ENCODE results near the gene TOM1L2.

The TOM1L2 gene

GRCh38 chr17:17933775-17934174 is 38.4 kb downstream of the TOM1L2 start:
- FAIRE-seq: no peak
- DNase-seq (ENCODE audit: insufficient read length, low spot score): no peak
- TF ChIP-seq POU2F2 (IDR thresholded peaks at IDR 0.05; ENCODE audit: low read depth, low read length) (no peak), SPI1 (IDR thresholded peaks at IDR 0.05; ENCODE audit: low read depth, low read length) (no peak), POLR2AphosphoS5 (IDR thresholded peaks at IDR 0.05; ENCODE audit: low read depth, low read length) (no peak), TAF1 (IDR thresholded peaks at IDR 0.05; ENCODE audit: low read depth, low read length) (no peak)

DNA sequence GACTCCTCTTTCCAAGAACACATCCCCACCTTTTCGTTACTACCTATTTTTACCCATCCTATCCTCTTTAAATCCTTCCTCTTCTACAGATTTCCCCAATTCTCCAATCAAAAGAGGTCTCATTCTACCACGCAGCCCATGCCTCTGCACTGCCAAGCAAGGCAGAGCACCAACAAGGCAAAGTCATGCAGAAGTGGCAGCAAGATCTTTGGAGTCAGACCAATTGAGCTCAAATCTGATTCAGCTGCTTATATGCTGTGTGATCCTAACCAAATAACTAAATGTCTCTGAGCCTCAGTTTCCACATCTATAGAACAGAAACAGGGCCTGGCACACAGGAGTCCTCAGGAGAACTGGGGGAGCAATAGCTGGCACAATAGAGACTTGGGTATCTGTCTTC is 41.0 kb downstream of the TOM1L2 start:
- TF ChIP-seq SPI1 (IDR thresholded peaks at IDR 0.05; ENCODE audit: low read depth, low read length): no peak
- TF ChIP-seq TAF1 (IDR thresholded peaks at IDR 0.05; ENCODE audit: low read depth, low read length): no peak
- no peak for TF ChIP-seq POLR2AphosphoS5 (IDR thresholded peaks at IDR 0.05; ENCODE audit: low read depth, low read length)
- TF ChIP-seq POLR2A (IDR thresholded peaks at IDR 0.05; ENCODE audit: low read depth, low read length): no peak
- TF ChIP-seq POU2F2 (IDR thresholded peaks at IDR 0.05; ENCODE audit: low read depth, low read length): no peak
- TF ChIP-seq PAX5 (IDR thresholded peaks at IDR 0.05; ENCODE audit: insufficient read depth, low read length, severe bottlenecking): no peak
- FAIRE-seq: no peak
- DNase-seq (ENCODE audit: insufficient read length, low spot score): no peak

GRCh38 chr17:17930674-17931073 is 41.5 kb downstream of the TOM1L2 start:
- FAIRE-seq (no peak), DNase-seq (ENCODE audit: insufficient read length, low spot score) (no peak)
- TF ChIP-seq PAX5 (IDR thresholded peaks at IDR 0.05; ENCODE audit: insufficient read depth, low read length, severe bottlenecking): no peak
- no peak for TF ChIP-seq POLR2AphosphoS5 (IDR thresholded peaks at IDR 0.05; ENCODE audit: low read depth, low read length)
- TF ChIP-seq SPI1 (IDR thresholded peaks at IDR 0.05; ENCODE audit: low read depth, low read length): no peak
- no peak for TF ChIP-seq POLR2A (IDR thresholded peaks at IDR 0.05; ENCODE audit: low read depth, low read length)
- no peak for TF ChIP-seq TAF1 (IDR thresholded peaks at IDR 0.05; ENCODE audit: low read depth, low read length)
- no peak for TF ChIP-seq POU2F2 (IDR thresholded peaks at IDR 0.05; ENCODE audit: low read depth, low read length)

DNA sequence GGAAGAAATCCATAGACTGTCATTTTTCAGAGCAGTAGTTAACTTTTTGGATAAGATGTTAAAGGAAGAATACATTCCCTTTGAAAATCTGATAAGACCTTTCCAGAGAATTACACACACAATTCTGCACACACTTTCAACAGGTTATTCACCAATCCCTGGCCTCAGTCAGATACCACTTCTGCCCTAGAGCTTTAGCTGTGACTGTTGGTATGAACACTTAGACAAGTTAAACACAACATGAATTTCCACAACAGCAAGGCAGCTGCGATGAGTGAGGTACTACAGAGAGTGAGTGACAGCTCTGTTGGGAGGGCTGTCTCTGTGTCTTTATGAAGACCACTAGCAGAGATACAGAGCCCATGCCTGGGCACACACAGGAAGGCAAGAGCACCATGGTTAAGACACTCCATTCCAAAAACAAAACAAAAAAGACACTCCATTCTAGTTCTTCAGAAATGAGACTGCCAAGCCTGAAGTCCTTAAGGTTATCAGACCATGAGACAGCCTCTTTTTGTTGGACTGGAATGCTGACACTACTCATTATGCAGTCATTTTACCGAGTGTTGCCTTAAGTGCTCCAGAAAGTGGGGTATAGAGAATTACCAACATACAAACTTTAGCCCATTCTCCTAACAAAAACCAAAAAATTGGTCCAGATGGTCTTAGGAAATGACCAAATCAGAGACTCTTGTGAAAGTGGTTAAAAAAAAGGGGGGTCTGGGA is 42.4 kb downstream of the TOM1L2 start:
- no peak for DNase-seq (ENCODE audit: insufficient read length, low spot score)
- TF ChIP-seq SPI1 (IDR thresholded peaks at IDR 0.05; ENCODE audit: low read depth, low read length) (no peak), TAF1 (IDR thresholded peaks at IDR 0.05; ENCODE audit: low read depth, low read length) (no peak), POU2F2 (IDR thresholded peaks at IDR 0.05; ENCODE audit: low read depth, low read length) (no peak), PAX5 (IDR thresholded peaks at IDR 0.05; ENCODE audit: insufficient read depth, low read length, severe bottlenecking) (no peak), POLR2AphosphoS5 (IDR thresholded peaks at IDR 0.05; ENCODE audit: low read depth, low read length) (no peak), POLR2A (IDR thresholded peaks at IDR 0.05; ENCODE audit: low read depth, low read length) (no peak)
- no peak for FAIRE-seq

DNA sequence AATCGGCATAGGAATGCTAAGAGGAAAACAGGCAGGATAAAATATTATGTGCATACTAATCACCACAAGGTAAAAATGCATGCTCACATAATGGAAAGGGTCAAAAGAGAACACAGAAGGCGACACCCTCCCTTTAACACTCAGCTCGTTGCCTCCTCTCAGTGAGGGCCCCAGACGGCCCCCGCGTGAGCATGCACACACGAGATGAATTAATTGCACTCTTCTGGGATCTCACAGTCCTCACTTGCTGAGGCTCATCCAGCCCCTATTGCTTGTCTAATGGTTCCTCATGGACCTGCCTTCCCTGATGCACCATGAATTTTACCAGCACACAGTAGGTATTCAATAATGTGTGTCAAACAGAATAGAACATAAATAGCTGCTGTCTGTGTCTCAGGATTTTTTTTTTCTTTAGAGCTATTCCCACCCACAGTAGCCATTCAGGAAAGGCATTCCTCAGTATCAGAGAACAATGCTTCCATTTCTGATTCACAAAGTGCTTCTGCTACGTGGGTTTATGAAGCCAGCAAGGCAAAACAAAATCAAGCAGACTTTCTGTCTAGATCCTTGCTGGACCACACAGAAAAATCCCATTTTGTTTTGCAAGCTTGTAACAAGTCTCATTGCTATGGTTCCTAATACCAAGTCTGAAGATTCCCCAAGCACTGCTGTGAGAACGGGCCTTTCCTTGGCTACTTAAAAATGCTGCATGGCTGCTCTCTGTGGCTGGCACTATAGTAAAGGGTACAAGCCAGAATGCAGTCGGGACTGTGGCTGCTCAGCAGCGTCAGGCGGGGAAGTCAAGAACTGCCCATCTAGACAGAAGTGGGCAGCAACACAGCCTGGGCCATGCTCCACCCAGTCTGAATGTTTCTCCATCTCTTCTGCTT is 43.6 kb downstream of the TOM1L2 start:
- TF ChIP-seq POU2F2 (IDR thresholded peaks at IDR 0.05; ENCODE audit: low read depth, low read length): no peak
- DNase-seq (ENCODE audit: insufficient read length, low spot score): no peak
- FAIRE-seq: no peak

GRCh38 chr17:17926840-17927449 is 45.3 kb downstream of the TOM1L2 start:
- no peak for DNase-seq (ENCODE audit: insufficient read length, low spot score)
- TF ChIP-seq POU2F2 (IDR thresholded peaks at IDR 0.05; ENCODE audit: low read depth, low read length) (no peak), SPI1 (IDR thresholded peaks at IDR 0.05; ENCODE audit: low read depth, low read length) (no peak), POLR2AphosphoS5 (IDR thresholded peaks at IDR 0.05; ENCODE audit: low read depth, low read length) (no peak), POLR2A (IDR thresholded peaks at IDR 0.05; ENCODE audit: low read depth, low read length) (no peak), TAF1 (IDR thresholded peaks at IDR 0.05; ENCODE audit: low read depth, low read length) (no peak)
- FAIRE-seq: no peak

GRCh38 chr17:17926036-17926435 is 46.2 kb downstream of the TOM1L2 start:
- no peak for DNase-seq (ENCODE audit: insufficient read length, low spot score)
- FAIRE-seq: no peak
- TF ChIP-seq POLR2A (IDR thresholded peaks at IDR 0.05; ENCODE audit: low read depth, low read length) (no peak), TAF1 (IDR thresholded peaks at IDR 0.05; ENCODE audit: low read depth, low read length) (no peak), SPI1 (IDR thresholded peaks at IDR 0.05; ENCODE audit: low read depth, low read length) (no peak), PAX5 (IDR thresholded peaks at IDR 0.05; ENCODE audit: insufficient read depth, low read length, severe bottlenecking) (no peak), POU2F2 (IDR thresholded peaks at IDR 0.05; ENCODE audit: low read depth, low read length) (no peak), POLR2AphosphoS5 (IDR thresholded peaks at IDR 0.05; ENCODE audit: low read depth, low read length) (no peak)

- FAIRE-seq (no peak), DNase-seq (ENCODE audit: insufficient read length, low spot score) (no peak)
- TF ChIP-seq TAF1 (IDR thresholded peaks at IDR 0.05; ENCODE audit: low read depth, low read length): no peak
- TF ChIP-seq POLR2A (IDR thresholded peaks at IDR 0.05; ENCODE audit: low read depth, low read length): no peak
- TF ChIP-seq SPI1 (IDR thresholded peaks at IDR 0.05; ENCODE audit: low read depth, low read length): no peak
- TF ChIP-seq POU2F2 (IDR thresholded peaks at IDR 0.05; ENCODE audit: low read depth, low read length): no peak
- TF ChIP-seq PAX5 (IDR thresholded peaks at IDR 0.05; ENCODE audit: insufficient read depth, low read length, severe bottlenecking): no peak
- TF ChIP-seq POLR2AphosphoS5 (IDR thresholded peaks at IDR 0.05; ENCODE audit: low read depth, low read length): no peak
These were observed 47.3 kb downstream of the TOM1L2 start for GRCh38 chr17:17924857-17925250.

DNA sequence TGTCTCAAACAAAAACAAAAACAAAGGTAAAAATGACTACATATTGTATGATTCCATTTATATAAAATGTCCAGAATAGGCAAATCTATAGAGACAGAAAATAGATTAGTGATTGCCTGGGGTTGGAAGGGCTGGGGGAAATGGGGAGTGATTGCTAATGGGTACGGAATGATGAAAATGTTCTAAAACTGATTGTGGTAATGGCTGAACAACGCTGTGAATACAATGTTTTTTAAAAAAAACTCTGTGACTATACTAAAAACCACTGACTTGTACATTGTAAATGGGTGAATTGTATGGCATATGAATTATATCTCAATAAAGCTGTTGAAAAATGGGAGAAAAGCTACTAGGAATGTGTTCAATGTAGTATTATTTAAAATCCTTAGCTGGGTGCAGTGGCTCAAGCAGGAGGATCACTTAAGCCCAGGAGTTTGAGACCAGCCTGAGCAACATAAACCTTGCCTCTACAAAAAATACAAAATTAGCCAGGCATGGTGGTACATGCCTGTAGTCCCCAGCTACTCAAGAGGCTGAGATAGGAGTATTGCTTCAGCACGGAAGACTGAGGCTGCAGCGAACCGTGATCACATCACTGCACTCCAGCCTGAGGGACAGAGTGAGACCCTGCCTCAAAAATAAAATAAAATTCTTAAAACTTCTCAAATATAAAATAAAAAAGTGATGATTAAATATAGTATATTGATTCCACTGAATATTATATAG is 47.9 kb downstream of the TOM1L2 start:
- DNase-seq (ENCODE audit: insufficient read length, low spot score): no peak
- TF ChIP-seq POU2F2 (IDR thresholded peaks at IDR 0.05; ENCODE audit: low read depth, low read length) (no peak), POLR2AphosphoS5 (IDR thresholded peaks at IDR 0.05; ENCODE audit: low read depth, low read length) (no peak), POLR2A (IDR thresholded peaks at IDR 0.05; ENCODE audit: low read depth, low read length) (no peak), TAF1 (IDR thresholded peaks at IDR 0.05; ENCODE audit: low read depth, low read length) (no peak), PAX5 (IDR thresholded peaks at IDR 0.05; ENCODE audit: insufficient read depth, low read length, severe bottlenecking) (no peak), SPI1 (IDR thresholded peaks at IDR 0.05; ENCODE audit: low read depth, low read length) (no peak)
- FAIRE-seq: no peak

Data from GM12891 (cell line).